ENCODE measurements around the gene PDXDC1.
"Not testable (repeated sequence)": the region's sequence is repeated elsewhere in the genome, so short reads cannot be mapped to it uniquely, and the experiment has no call there.

Gene PDXDC1

DNA sequence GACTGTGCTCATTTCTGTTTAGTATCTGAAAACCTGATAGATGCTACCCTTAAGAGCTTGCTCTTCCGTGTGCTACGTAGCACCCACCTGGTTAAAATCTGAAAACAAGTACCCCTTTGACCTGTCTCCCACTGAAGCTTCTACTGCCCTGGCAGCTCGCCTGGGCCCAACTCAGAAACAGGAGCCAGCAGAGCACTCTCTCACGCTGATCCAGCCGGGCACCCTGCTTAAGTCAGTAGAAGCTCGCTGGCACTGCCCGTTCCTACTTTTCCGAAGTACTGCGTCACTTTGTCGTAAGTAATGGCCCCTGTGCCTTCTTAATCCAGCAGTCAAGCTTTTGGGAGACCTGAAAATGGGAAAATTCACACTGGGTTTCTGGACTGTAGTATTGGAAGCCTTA lies 62.2 kb downstream of the PDXDC1 start:
- no peak for DNase-seq (ENCODE audit: low read depth in 2 of 2)

DNA sequence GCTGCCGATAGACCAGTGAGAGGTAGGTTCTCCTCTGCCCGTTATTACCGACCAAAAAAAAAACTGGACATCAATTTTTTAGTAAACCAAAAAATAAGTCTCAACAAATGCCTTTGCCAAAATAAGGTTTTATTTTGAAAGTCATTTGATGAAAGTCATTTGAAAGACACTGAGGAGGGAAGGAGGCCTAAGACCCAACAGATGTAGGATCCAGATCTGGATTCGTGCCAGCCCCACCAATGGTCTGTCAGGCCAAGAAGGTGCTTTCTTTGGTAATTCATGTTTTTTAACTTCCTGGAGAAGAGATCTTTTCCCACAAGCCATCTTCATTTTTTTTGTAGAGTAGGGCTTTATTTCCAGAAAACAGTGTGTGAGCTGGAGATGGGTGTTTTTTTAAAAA lies 62.9 kb downstream of the PDXDC1 start:
- no peak for DNase-seq (ENCODE audit: low read depth in 2 of 2)

DNA sequence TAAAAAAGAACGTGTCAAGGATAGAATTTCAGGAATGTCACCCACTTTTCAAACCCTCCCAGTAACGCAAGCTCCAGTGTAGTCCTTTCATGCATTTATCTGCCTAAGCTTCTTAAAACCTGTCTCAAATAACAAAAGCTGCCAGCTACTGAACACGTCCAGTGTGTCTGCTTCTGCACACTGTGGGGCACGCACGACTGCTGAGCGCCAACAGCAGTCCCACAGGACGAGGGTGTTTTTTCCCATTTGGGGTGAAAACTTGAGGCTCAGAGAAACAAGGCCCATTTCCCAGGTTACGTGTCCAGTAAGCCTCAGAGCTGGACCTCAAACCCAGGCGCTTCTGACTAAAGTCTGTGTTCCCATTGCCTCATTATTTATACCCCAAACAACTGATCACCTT lies 63.9 kb downstream of the PDXDC1 start:
- no peak for DNase-seq (ENCODE audit: low read depth in 2 of 2)

DNA sequence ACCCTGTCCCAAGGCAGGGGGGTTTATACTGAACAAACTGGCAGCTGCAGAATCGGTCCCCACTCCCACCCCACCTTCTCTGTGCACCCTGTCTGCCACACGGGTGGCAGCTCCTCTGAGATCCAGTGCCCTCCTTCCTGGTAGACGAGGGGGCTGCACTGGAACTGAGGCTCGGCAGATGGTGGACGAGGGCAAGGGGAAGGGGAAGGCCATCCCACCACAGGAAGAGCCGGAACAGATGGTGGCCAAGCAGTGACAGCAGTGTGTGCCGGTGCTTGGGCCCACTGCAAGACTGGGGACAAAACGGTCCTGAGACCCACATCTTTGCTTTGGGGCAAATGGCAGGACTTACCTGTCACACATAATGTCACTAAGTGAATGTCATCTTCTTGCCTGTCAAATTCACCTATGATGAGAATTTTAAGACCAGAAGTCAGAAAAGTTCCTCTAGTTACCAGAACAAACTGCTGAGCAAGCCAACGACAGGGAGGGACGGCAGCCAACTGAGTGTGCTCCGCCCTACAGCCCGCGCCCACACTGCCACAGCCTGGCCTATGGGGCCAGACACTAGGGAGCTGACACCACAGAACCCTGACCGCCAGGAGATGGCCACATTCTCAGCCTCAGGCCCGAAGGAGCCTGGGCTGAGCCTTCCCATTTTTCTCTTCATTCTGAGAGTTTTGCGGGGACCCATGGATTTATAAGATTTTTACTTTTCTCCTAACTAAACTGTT lies 66.6 kb downstream of the PDXDC1 start:
- no peak for DNase-seq (ENCODE audit: low read depth in 2 of 2)

DNA sequence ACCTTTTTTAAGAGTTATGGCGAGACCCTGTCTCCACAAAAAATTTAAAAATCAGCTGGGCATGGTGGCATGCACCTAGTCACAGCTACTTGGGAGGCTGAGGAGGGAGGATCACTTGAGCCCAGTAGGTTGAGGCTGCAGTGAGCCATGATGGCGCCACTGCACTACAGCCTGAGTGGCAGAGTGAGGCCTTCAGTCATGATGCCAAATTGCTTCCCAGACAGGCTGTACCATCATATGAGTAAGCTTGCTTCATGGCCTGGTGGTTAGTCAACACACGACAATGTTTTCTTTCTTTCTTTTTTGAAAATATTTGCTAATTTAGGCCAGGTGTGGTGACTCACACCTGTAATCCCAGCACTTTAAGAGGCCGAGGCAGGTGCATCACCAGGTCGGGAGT lies 68.5 kb downstream of the PDXDC1 start:
- DNase-seq (ENCODE audit: low read depth in 2 of 2): no peak

DNA sequence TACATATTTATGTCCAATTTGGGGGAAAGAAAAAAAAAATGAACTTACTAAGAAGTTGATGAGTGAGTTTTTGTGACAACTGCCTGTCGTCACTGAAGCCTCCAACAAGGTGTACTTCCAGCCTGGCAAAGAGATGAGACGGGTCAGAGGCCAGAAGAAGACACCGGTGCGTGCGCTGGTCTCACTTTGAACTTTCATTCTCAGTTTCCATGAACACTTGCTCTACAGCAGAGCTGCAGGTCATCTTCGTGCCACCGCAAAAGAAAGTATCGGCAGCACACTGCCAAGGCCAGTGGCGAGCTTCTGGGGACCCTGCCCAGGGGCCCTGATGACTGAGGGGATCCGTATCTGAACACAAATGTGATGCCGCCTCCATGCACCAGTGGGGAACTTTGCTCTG lies 69.5 kb downstream of the PDXDC1 start:
- no peak for DNase-seq (ENCODE audit: low read depth in 2 of 2)

DNA sequence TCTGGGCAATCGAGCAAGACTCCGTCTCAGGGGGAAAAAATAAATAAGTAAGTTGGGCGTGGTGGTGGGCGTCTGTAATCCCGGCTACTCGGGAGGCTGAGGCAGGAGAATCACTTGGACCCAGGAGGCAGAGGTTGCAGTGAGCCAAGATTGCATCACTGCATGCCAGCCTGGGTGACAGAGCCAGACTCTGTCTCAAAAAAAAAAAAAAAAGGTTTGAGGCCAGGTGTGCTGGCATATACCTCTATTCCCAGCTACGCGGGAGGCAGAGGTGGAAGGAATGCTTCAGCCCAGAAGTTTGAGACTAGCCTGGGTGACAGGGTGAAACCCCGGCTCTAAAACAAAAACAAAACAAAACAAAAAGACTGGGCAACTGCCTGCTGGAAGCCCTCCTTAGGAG lies 70.4 kb downstream of the PDXDC1 start:
- not testable (repeated sequence) for DNase-seq (ENCODE audit: low read depth in 2 of 2)

DNA sequence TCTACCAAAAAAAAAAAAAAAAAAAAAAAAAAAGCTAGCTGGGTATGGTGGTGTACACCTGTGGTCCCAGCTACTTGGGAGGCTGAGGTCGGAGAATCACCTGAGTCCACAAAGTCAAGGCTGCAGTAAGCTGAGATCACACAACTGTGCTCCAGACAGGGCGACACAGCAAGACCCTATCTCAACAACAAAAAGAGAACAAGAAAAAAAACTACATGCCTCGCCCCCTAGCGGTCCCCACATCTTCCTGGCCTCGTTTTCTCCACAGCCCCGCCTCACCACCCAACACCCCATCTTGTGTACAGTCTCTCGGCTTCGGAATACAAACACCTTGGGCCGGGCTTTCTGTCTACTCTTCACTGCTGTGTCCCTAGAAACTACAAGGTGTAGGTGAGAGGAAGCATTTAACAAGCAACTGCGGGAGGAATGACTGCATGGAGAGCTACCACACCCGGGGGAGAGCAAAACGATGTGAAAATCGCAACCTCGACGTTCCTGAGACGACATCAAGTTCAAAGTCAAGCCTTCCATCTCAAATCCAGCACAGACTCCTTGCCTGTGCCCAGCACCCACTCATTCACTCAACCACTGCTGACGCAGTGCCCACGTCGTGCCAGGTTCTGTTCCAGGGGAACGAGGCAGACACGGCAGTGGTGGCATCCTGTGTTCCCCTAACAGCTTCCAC lies 72.0 kb downstream of the PDXDC1 start:
- DNase-seq (ENCODE audit: low read depth in 2 of 2): no peak

DNA sequence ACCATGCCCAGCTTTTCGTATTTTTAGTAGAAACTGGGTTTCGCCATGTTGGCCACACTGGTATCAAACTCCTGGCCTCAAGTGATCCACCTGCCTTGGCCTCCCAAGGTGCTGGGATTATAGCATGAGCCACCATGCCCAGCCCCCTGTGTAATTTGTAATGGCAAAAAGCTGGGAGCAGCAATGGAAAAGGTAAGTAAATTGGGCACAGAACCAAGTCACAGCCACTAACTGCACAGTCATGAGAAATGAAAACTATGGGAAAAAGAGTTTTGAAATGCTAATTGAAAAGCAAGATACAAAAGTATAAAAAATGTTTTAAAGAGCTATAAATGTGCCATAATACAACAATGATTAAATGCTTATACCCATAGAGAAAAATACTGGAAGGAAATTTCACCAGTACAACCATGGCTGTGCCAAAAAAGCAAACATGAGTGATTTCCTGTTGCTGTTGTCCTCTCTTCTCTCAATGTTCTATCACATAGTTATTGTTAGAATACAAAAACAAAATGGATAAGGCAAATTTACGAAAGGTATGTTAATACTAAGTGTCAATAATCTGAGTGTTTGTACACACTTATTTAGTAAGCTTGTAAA lies 74.9 kb downstream of the PDXDC1 start:
- DNase-seq (ENCODE audit: low read depth in 2 of 2): no peak

DNA sequence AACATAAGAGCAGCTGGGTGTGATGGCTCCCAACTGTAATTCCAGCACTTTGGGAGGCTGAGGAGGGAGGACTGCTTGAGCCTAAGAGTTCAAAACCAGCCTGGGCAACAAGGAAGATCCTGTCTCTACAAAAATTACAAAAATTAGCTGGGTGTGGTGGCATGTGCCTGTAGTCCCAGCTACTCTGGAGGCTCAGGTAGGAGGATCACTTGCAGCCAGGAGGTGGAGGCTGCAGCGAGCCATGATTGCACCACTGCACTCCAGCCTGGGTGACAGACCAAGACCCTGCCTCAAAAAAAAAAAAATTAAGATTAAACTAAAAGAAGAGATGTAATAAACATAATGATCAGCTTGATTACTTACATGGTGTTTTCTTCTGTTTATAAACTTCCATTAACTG lies 75.6 kb downstream of the PDXDC1 start:
- not testable (repeated sequence) for DNase-seq (ENCODE audit: low read depth in 2 of 2)

DNA sequence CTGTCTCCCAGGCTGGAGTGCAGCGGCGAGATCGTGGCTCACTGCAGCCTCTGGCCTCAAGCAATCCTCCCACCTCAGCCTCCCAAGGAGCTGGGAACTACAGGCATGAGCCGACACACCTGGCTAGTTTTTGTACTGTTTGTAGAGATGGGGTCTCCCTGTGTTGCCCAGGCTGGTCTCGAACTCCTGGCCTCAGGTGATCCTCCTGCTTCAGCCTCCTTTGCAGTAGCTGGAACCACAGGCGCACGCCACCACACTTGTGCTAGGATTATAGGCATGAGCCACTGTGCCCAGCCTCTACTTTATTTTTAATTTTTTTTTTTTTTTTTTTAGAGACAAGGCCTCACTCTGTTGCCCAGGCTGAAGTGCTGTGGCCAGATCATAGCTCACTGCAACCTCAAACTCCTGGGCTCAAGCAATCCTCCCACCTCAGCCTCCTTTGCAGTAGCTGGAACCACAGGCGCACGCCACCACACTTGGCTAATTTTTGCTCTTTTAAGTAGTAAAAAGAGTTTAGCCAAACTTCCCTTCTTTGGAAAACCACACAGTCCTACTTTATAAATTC lies 76.6 kb downstream of the PDXDC1 start:
- no peak for DNase-seq (ENCODE audit: low read depth in 2 of 2)

DNA sequence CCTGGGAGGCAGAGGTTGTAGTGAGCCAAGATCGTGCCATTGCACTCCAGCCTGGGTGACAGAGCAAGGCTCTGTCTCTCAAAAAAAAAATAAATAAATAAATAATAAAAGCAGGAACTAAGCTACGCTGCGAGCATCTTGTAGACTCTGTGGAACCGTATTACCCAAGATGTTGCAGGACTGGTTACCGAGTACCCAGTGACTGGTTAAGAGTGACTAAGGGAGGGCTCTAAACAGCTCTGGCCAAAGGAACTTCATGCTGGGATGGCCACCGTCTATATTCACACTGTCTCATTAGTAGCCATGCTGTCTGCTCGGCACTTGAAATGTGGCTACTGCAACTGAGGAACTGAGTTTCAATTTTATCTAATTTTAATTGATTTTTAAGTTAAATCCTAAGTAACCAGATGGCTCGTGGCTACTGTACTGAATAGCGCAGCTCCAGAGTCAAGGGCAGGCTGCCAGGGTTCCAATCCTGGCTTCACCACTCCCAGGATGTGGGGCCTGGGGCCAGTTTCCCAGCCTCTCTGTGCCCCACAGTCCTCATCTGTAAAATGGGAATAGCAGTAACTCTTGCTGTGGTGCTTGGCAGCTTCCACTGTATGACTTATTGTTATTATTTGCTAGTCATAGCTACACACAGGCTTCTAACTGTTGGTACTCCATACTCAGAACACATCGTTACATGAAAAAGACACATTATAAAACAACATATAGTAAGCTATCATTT lies 78.1 kb downstream of the PDXDC1 start:
- no peak for DNase-seq (ENCODE audit: low read depth in 2 of 2)

DNA sequence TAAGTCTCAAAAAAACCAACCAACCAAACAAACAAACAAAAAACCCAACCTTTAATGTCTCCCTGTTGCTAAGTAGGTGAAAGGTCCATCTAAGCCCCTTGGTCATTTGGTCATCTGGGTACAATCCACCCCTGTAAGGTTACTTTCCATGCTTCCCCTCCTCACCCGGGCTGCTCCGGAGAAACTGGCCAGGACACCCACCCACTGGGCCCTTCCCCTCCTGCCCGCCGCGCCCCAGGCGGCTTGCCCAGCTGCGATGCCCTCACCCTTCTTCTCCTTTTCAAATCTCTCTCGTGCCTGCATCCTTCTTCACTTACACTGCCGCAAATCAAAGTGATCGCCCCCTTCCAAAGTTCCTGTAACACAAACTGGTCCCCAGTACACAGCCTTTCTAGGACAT lies 79.1 kb downstream of the PDXDC1 start:
- DNase-seq (ENCODE audit: low read depth in 2 of 2): no peak

DNA sequence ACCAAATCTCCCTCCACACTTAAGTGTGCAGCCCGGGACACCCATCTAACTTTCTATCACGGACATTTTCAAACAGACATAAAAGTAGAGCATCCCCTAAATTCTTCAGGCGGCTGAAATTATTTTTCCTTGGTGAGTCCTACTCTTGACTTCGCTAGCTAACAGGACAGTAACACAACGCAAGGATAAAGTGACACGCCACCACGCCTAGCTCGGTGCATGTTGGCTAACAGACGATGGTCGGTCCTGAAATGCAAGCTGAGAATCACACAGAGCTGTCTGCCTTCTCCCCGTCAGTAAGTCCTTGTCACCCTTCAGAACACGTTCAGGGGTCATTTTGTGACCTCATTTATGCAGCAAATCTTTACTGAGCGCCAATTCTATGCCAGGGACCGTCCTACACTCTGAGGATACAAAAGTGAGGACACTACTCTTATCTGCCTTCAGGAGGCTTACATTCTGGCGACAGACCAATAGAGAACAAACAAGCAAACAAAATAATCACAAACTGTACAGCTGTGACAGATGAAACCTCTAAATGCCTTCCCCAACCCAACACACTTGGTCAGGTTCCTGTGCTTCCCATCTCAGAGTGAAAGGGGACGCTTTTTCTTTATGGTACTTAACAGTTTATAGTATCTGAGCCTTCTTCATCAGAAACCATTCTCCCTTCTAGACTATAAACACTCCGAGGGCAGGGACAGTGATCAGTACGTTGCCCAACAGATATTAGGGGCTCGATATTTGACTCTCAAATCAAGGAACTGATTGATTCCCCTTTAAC lies 79.7 kb downstream of the PDXDC1 start:
- DNase-seq (ENCODE audit: low read depth in 2 of 2): no peak

DNA sequence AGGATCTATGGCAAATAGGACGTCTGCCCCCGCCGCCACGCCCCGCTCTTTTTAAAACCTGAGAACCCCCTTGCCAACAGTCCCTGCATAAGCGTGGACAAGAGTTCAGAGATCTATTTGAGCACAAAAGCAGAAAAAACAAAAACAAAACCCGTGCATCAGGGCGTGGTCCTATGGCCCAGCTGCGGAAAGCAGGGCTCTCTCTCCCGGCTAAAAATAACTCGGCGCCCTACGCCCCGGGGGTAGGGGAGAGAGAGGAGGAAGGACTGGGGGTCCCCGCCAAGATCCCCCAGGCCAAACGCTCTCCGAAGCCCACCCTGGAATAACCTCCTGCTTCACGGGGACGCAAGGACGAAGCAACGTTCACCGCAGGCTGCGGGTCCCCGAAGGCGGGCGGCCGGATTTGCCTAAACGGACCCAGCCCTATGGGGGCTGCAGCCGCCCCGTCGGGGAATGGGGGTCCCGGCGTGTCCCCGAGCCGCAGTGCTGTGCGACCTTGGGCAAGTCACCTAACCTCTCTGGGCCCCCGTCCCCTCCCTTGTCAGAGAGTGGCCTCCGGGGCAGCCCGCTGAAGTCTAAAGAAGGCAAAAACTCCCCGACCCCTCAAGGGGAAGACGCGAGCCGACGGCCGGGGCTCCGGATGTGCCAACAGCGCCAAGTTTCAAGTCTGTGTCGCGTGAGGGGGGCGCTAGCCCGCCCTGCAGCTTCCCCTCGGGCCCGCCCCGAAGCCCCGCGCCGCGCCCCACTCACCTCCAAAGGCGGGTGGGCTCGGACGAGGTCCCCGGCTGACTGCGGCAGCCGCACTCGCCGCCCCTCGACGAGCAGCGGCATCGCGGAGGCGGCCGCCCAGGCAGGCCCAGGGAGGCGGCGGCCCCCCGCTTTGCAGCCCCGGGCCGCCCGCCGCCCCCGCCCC lies 80.6 kb downstream of the PDXDC1 start:
- DNase-seq (ENCODE audit: low read depth in 2 of 2): peak; percentile 43 to 44

DNA sequence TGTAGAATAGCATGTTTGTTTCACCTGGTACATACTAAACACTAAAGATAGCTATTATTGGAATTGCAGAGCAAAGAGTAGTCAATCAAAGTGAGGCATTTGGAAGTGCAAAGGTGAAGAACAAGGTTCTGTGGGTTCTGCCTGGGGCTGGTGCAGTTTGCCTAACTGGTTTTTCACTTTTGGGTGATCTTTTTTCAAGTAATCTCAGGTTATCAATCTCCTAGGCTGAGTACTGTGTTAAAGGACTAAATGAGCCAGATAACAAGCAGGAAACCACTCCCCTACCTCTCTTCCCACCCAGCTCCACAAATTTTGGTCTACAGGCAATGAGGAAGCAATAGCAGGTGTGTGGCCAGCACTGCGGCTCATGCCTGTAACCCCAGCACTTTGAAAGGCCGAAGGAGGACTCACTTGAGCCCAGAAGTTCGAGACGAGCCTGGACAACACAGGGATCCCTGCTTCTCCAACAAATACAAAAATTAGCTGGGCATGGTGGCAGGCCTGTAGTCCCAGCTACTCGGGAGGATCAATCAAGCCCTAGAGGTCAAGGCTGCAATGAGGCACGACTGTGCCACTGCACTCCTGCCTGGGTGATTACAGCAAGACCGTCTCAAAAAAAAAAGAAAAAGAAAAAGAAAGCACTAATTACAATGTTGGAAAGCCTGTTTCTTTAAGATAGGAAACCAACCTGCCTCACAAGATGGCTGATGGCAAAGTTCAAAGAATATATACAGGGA lies 83.0 kb downstream of the PDXDC1 start:
- no peak for DNase-seq (ENCODE audit: low read depth in 2 of 2)

DNA sequence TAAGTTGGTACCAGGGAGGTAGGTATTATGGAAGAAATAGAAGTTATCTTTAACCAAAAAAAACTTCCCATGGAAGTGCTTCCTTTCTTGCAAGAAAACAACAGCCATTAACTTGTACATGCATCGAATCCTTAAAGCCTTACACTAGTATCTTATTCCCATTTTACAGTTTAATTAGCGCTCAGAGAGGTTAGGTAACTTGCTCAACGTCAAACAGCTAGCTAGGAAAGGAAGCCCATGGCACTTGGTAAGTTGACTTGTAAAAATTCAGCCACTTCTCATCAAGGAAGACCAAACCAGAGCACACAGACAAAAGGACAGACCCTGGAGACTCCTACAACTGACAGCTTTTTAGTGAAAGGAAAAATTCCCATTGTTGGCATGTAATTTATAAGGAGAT lies 84.5 kb downstream of the PDXDC1 start:
- DNase-seq (ENCODE audit: low read depth in 2 of 2): no peak

DNA sequence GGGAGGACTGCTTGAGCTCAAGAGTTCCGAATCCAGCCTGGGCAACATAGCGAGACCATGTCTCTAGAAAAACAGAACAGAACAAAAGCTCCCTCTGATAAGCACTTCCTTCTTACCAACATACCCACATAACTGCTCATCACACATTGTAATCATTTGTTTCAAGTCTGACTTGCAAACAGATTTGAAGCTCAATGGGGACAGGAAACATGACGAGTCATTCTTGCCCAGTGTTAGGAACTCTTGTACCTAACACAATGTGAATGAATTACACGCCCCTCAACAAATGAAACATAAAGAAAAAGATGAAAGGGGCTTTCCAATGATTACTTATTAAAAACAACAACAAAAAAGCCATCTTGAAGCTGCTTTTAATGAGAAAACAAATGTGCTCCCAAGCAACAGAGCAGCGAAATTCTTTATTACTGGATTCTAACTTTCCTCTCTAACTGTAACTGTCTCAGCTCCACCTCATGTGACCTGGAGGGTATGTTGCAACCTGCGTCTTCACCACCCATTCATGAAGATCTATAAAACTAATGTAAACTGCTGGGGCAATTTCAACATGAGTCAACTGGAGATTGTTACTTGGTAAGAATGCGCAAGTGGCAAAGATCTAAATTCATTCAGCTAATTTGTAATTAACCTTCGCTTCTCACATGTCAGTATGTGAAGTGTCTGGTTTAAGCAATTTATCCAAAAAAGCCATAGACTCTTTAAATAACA lies 87.4 kb downstream of the PDXDC1 start:
- DNase-seq (ENCODE audit: low read depth in 2 of 2): not testable (repeated sequence)

DNA sequence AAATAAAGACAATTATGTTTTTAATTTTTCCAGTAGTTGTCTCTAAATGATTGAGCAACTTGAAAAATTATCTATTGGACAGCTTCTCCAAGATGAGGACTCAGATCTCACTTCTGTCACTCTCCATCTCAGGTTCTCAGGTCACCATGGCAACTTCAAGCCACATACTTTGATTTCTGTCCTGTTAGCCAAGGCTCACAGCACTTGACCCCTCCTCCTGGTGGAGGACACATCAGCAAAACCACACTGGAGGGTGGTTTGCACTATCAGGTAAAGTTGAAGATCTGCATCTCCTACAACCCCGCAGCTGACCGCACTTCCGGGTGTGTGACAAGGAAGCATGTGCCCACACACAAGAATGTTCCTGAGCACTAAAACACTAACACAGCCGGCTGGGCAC lies 91.1 kb downstream of the PDXDC1 start:
- DNase-seq (ENCODE audit: low read depth in 2 of 2): not testable (repeated sequence)

Measured in stimulated activated CD4-positive, alpha-beta T cell treated with anti-CD3 and anti-CD28 coated beads, Interleukin-4, amount 100 ng/mL, for 48 hours (primary cell).